Fibroblast of gingiva (primary cell): ENCODE results near the gene ROR1.
"Not testable (repeated sequence)": the region's sequence is repeated elsewhere in the genome, so short reads cannot be mapped to it uniquely, and the experiment has no call there.

Experiments used
- DNase-seq: peaks from one replicate; pipeline ENCODE4 v3.0.0-alpha.2; 2011; ENCODE audit warnings: low read depth

Gene ROR1

DNA sequence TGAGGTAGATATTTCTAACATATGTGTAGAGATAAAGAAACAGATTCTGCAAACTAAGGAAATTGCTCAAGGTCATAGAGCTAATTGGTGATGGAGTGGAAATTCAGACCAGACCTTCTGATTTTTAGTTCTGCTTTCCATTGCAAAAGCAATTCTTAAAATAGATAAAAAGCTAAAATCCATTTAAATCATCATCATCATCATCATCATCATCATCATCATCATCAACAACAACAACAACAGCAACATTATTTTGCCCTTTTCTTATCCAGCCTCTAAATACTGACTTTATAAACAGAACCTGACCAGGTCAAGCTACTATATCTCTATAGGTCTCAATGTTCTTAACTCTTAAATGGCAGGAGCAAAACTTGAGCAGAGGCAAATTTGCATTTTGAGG lies 14.0 kb upstream of the ROR1 start:
- no peak for DNase-seq

GRCh38 chr1:63770381-63770780 lies 3.4 kb upstream of the ROR1 start:
- no peak for DNase-seq

GRCh38 chr1:63772201-63772600 lies 1.6 kb upstream of the ROR1 start:
- DNase-seq: no peak

GRCh38 chr1:63772876-63773275 lies 941 bp upstream of the ROR1 start:
- DNase-seq: no peak

- DNase-seq: no peak
These were observed 362 bp upstream of the ROR1 start for GRCh38 chr1:63773496-63773814.

GRCh38 chr1:63774617-63775417 lies 1.0 kb downstream of the ROR1 start:
- DNase-seq: peak; percentile 55

DNA sequence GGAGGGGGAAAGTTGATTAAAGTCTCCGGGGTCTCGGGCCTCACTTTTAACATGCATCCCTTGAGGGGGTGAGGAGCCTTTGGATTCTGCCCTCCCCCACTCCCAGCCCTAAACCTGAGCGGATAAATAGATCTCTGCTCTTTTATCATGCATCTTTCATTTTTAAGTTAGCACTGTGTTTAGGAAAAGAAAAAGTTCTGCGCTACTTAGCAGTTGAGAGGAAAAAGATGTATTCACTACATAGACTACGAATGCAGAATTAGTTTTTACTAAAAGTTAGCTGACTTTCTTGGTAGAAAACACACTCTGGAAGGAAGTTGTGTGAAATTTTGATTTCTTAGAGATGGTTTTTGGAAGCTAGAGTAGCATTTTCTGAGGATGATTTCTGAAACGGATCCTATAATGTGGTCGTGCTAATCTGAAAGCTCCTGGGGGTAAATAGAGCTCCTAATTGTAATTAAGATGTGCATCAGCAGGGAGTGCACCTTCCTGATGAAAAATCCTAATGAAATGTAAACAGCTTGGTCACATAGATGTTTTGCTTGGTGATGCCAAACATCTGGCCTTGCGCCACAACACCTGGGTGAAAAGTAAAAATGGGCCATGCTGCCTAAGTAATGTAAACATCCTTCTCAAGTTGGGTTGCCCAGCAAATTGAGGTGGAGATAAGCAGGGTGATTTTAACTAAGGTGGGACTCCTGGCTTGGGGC lies 1.8 kb downstream of the ROR1 start:
- DNase-seq: peak; percentile 8

DNA sequence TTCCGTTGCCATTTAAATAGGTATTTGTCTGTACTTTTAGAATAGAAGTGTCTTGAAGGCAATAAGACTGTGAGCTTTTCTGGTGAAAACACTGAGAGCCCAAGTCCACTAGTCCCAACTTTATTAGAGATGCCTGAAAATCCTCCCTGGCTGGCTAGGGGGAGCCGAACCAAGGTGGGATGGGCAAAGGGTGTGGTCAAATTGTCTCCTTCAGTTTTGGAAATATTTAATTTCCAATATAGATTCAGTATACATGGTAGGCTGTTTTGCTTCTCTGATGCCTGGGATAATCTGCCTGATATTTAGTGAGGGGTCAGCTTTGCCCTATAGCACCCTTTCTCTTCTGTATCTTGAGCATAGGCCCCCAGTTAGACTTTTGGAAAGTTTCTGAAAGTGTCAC lies 3.5 kb downstream of the ROR1 start:
- DNase-seq: no peak

GRCh38 chr1:63777965-63778880 lies 4.4 kb downstream of the ROR1 start:
- no peak for DNase-seq

GRCh38 chr1:63779338-63780211 lies 5.8 kb downstream of the ROR1 start:
- DNase-seq: peak; percentile 77

GRCh38 chr1:63780565-63780964 lies 6.7 kb downstream of the ROR1 start:
- DNase-seq: no peak

- no peak for DNase-seq
These were observed 9.2 kb downstream of the ROR1 start for GRCh38 chr1:63782982-63783381.

GRCh38 chr1:63784083-63784482 lies 10.3 kb downstream of the ROR1 start:
- no peak for DNase-seq

DNA sequence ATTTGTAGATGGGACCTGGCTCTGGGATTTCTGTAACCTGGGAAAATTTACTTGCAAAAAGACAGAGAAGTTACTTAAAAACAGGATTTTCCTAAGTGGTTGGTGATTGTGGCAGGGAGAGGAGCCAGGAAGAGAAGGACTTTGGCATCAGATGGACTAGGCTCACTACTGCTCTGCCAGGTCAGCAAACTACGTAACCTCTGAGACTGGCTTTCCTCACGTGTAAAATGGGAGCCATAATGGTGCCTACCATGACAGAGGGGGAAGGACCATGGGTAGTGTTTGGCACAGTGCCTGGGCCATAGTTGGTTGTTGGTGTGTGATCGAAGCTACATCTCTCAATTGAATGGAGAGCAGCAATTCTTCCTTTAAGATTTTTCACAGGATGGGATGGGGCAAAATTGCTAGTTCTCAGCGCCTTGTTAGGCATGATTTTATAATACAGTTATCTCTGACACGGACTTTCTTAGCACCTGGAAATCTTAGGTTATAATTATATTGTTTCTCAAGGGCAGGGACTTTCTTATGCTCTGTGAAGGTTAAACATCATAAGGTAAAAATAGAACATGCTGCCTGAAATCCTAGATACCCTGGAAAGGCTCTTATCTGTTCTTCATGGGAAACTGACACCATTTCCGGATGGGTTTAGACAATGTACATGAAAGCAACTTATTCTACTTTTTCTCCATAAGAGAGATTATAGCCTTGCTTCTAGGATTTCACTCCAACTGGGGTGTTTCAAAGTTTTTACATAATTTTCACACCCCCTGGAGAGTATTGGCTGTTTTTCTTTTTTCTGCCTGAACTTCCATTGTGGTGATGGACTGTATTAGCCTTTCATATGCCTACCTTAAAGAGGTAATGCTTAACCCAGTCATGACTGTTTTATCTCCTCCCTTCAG lies 10.9 kb downstream of the ROR1 start:
- no peak for DNase-seq

DNA sequence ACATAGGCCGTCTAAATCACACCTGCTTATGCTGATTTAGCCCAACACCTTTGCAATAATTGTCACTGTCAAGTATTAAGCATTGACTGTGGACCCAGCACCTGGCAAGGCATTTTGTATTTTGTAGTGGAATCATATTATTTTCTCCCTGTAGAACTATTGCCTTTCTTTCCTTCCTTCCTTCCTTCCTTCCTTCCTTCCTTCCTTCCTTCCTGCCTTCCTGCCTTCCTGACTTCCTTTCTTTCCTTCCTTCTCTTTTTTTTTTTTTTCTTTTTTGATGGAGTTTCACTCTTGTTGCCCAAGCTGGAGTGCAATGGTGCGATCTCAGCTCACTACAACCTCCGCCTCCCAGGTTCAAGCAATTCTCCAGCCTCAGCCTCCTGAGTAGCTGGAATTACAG lies 13.5 kb downstream of the ROR1 start:
- not testable (repeated sequence) for DNase-seq

GRCh38 chr1:63787875-63788274 lies 14.1 kb downstream of the ROR1 start:
- DNase-seq: no peak

GRCh38 chr1:63789856-63790605 lies 16.2 kb downstream of the ROR1 start:
- DNase-seq: no peak

- DNase-seq: no peak
These were observed 17.2 kb downstream of the ROR1 start for GRCh38 chr1:63790989-63791388.

DNA sequence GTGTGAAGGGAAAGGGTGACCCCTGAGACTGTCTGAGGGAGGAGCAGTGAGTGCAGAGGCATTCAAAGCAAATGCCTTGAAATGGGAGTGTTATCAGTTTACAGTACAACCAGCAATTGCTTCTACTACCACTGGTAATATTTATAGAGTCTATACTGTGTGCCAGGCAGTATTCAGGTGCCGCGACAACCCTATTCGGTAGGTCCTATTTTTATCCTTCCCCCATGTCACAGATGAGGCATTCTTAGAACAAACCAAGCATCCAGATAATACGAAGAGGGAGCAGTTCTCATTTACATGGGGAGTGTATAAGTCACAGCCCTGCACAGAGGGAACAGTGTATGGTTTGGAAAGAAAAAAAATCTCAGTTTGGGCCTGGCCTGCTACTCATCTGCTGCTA lies 18.3 kb downstream of the ROR1 start:
- DNase-seq: no peak

GRCh38 chr1:63793741-63794240 lies 20.0 kb downstream of the ROR1 start:
- no peak for DNase-seq
